NCI-H128 (cell line): ENCODE results near the gene ANHX.

Experiments used
- DNase-seq: peaks from one replicate; lab custom pipeline; 2025; ENCODE audit not compliant: unreplicated experiment; lab: John Stamatoyannopoulos, UW

ANHX gene

GRCh38 chr12:133203344-133204263 lies 32.1 kb downstream of the ANHX start:
- no peak for DNase-seq

GRCh38 chr12:133202493-133203343 lies 33.0 kb downstream of the ANHX start:
- DNase-seq: no peak

- no peak for DNase-seq
These were observed 33.8 kb downstream of the ANHX start for GRCh38 chr12:133201888-133202287.

- DNase-seq: no peak
These were observed 42.8 kb downstream of the ANHX start for GRCh38 chr12:133192847-133193246.

- DNase-seq: no peak
These were observed 45.5 kb downstream of the ANHX start for GRCh38 chr12:133190176-133190575.

GRCh38 chr12:133181238-133181959 lies 54.3 kb downstream of the ANHX start, which contains the start of gene ZNF268:
ZNF268 (plus strand) TSS chr12:133181495; CDS start chr12:133181998, 503 bp downstream.
- peak; percentile 80 for DNase-seq

GRCh38 chr12:133180669-133181068 lies 55.0 kb downstream of the ANHX start:
- no peak for DNase-seq

GRCh38 chr12:133174901-133175300 lies 60.8 kb downstream of the ANHX start:
- DNase-seq: no peak

GRCh38 chr12:133172491-133172890 lies 63.2 kb downstream of the ANHX start:
- no peak for DNase-seq
